Endodermal cell (in vitro differentiated cells): Measurements from ENCODE around the gene SEMA3B. TPM values are rescaled to one million over a fixed set of nuclear protein-coding genes. Genes with fewer than 3 reads are reported as not detected.
A peak's percentile ranks its signal among the peaks of the same experiment; 100 is the strongest.

Experiments
- DNase-seq: peaks from one replicate; pipeline ENCODE4 v3.0.0-alpha.2; 2017
- H3K27ac ChIP-seq: 2 replicates; pipeline ENCODE4 v1.5.1; 2013; ENCODE audit warnings: mild to moderate bottlenecking, low read depth, low read length, moderate library complexity
- H3K27me3 ChIP-seq: 2 replicates; pipeline ENCODE4 v1.6.1; 2013; ENCODE audit warnings: mild to moderate bottlenecking, low read length, moderate library complexity; ENCODE audit not compliant: insufficient read depth, control insufficient read depth, poor library complexity, severe bottlenecking
- H3K36me3 ChIP-seq: 2 replicates; pipeline ENCODE4 v1.7.0; 2013; ENCODE audit warnings: mild to moderate bottlenecking, low read length, moderate library complexity; ENCODE audit not compliant: control insufficient read depth, insufficient read depth
- H3K4me1 ChIP-seq: one replicate; pipeline ENCODE4 v1.7.0; 2013; ENCODE audit warnings: low read length; ENCODE audit not compliant: control insufficient read depth, insufficient read depth
- H3K4me3 ChIP-seq: 2 replicates; pipeline ENCODE4 v1.5.1; 2013; ENCODE audit warnings: mild to moderate bottlenecking, low read length, moderate library complexity
- H3K9ac ChIP-seq: 2 replicates; pipeline ENCODE4 v1.6.1; 2013; ENCODE audit warnings: mild to moderate bottlenecking, low read length, moderate library complexity; ENCODE audit not compliant: poor library complexity, severe bottlenecking; ENCODE audit errors: extremely low read depth
- H3K9me3 ChIP-seq: 2 replicates; pipeline ENCODE4 v1.6.1; 2013; ENCODE audit warnings: mild to moderate bottlenecking, low read length, moderate library complexity; ENCODE audit not compliant: control insufficient read depth
- H3K27ac Mint-ChIP-seq: 2 replicates; pipeline ENCODE4 v1.8.0; 2020; ENCODE audit warnings: mixed read lengths
- H3K27me3 Mint-ChIP-seq: 2 replicates; pipeline ENCODE4 v1.8.0; 2021; ENCODE audit warnings: mild to moderate bottlenecking, mixed read lengths; ENCODE audit not compliant: insufficient read depth
- H3K36me3 Mint-ChIP-seq: 2 replicates; pipeline ENCODE4 v1.8.0; 2020; ENCODE audit warnings: low read depth, mixed read lengths
- H3K4me1 Mint-ChIP-seq: 2 replicates; pipeline ENCODE4 v1.8.0; 2020; ENCODE audit warnings: mixed read lengths
- H3K4me3 Mint-ChIP-seq: 2 replicates; pipeline ENCODE4 v1.8.0; 2020; ENCODE audit warnings: mild to moderate bottlenecking, moderate library complexity, mixed read lengths
- H3K9me3 Mint-ChIP-seq: 2 replicates; pipeline ENCODE4 v1.8.0; 2020; ENCODE audit warnings: mild to moderate bottlenecking, mixed read lengths
- WGBS, 2 experiments: methylation state at CpG; one replicate each; pipeline versions ENCODE4 v1.1.5 to v1.1.7; 2013; ENCODE audit warnings: missing lambda C conversion rate in 2 of 2, mixed read lengths in 1 of 2; ENCODE audit not compliant: insufficient coverage in 1 of 2, insufficient read length in 1 of 2; 5-methylcytosine and 5-hydroxymethylcytosine counted together
- total RNA-seq, 2 donors: library from RNA; stranded (reverse); fragmentation: NEBNext Ultra II Directional in 1 of 2; extraction: Animal tissue kit (Norgen Biotek cat#: 25700) in 1 of 2; gene quantifications; 2 replicates in 1 of 2; 3 replicates in 1 of 2; pipeline ENCODE4 v1.2.1, GENCODE V29; 2021
- TF ChIP-seq, protein P1 (sequence below): fragments of 200-600 bp; sonication (generic); conservative IDR thresholded peaks from 2 replicates; pipeline ENCODE4 v1.5.0; 2021; ENCODE audit warnings: antibody characterized with exemption, mild to moderate bottlenecking

SEMA3B gene
- total RNA-seq, 2 donors from 2014 or later: 6.5 to 10.3 TPM

GRCh38 chr3:50248387-50248786 is 20.6 kb upstream of the SEMA3B start:
- Mint-ChIP-seq H3K27ac (peak overlapping the region; percentile 72), H3K9me3 (no peaks in the 10 kb centered on the region), H3K4me1 (peaks cover 18% of the 10 kb centered on the region), H3K27me3 (no peaks in the 10 kb centered on the region), H3K36me3 (peaks cover 26% of the 10 kb centered on the region), H3K4me3 (no peak overlapping the region)
- Histone ChIP-seq H3K9me3 (no peaks in the 10 kb centered on the region), H3K9ac (no peak overlapping the region), H3K27ac (peak overlapping the region; percentile 42), H3K4me1 (peaks cover 4% of the 10 kb centered on the region), H3K36me3 (peaks cover 40% of the 10 kb centered on the region), H3K4me3 (no peak overlapping the region), H3K27me3 (no peaks in the 10 kb centered on the region)
- DNase-seq: no peak
- TF ChIP-seq, protein P1, sequence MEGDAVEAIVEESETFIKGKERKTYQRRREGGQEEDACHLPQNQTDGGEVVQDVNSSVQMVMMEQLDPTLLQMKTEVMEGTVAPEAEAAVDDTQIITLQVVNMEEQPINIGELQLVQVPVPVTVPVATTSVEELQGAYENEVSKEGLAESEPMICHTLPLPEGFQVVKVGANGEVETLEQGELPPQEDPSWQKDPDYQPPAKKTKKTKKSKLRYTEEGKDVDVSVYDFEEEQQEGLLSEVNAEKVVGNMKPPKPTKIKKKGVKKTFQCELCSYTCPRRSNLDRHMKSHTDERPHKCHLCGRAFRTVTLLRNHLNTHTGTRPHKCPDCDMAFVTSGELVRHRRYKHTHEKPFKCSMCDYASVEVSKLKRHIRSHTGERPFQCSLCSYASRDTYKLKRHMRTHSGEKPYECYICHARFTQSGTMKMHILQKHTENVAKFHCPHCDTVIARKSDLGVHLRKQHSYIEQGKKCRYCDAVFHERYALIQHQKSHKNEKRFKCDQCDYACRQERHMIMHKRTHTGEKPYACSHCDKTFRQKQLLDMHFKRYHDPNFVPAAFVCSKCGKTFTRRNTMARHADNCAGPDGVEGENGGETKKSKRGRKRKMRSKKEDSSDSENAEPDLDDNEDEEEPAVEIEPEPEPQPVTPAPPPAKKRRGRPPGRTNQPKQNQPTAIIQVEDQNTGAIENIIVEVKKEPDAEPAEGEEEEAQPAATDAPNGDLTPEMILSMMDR: no peak
- 85% methylated on average over 3 of the region's 3 CpGs; no CpG with 5 or more reads in 1 of the 2 experiments for WGBS, 2 experiments

GRCh38 chr3:50249457-50249856 is 19.5 kb upstream of the SEMA3B start:
- Histone ChIP-seq H3K4me1 (peaks cover 4% of the 10 kb centered on the region), H3K36me3 (peaks cover 35% of the 10 kb centered on the region), H3K9me3 (no peaks in the 10 kb centered on the region), H3K27ac (no peak overlapping the region), H3K27me3 (no peaks in the 10 kb centered on the region), H3K4me3 (no peak overlapping the region), H3K9ac (no peak overlapping the region)
- H3K4me3 Mint-ChIP-seq: no peak overlapping the region
- TF ChIP-seq, protein P1: no peak
- H3K4me1 Mint-ChIP-seq: peaks cover 22% of the 10 kb centered on the region
- WGBS, 2 experiments: 96 to 100% methylated on average over 3 to 5 of the region's 5 CpGs
- DNase-seq: no peak
- H3K36me3 Mint-ChIP-seq: peaks cover 24% of the 10 kb centered on the region
- H3K27ac Mint-ChIP-seq: no peak overlapping the region
- no peaks in the 10 kb centered on the region for H3K27me3 Mint-ChIP-seq
- no peaks in the 10 kb centered on the region for H3K9me3 Mint-ChIP-seq

DNA sequence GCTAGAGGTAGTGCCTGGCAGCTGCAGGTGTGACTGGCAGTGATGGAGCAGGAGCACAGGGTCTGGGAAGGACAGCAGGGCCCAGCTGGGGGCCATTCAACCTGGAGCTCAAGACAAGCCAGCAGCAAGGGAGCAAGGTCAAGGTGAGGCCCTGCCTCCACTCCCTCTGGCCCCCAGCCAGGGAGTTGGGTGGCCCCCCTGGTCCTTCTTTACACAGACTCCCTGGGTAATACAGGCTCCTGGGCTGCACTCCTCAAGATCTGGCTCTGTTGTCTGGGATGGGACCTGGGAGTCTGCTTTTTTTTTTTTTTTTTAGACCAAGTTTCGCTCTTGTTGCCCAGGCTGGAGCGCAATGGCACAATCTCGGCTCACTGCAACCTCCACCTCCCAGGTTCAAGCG is 18.4 kb upstream of the SEMA3B start:
- H3K36me3 Mint-ChIP-seq: peaks cover 22% of the 10 kb centered on the region
- Histone ChIP-seq H3K4me3 (no peak overlapping the region), H3K9me3 (no peaks in the 10 kb centered on the region), H3K4me1 (peaks cover 4% of the 10 kb centered on the region), H3K27ac (no peak overlapping the region), H3K36me3 (peaks cover 45% of the 10 kb centered on the region), H3K9ac (no peak overlapping the region), H3K27me3 (no peaks in the 10 kb centered on the region)
- H3K4me3 Mint-ChIP-seq: no peak overlapping the region
- H3K4me1 Mint-ChIP-seq: peaks cover 18% of the 10 kb centered on the region
- no peaks in the 10 kb centered on the region for H3K9me3 Mint-ChIP-seq
- no peaks in the 10 kb centered on the region for H3K27me3 Mint-ChIP-seq
- TF ChIP-seq, protein P1: no peak
- H3K27ac Mint-ChIP-seq: no peak overlapping the region
- no peak for DNase-seq
- WGBS, 2 experiments: 80 to 94% methylated on average over 2 to 4 of the region's 4 CpGs
